ENCODE results near the gene MLLT10. TPM values are rescaled to one million over a fixed set of nuclear protein-coding genes. Genes with fewer than 3 reads are reported as not detected.

MLLT10 gene
- total and polyA plus RNA-seq, 4 experiments from 2014 or later, result 5.2 to 73.4 (median 36.5) TPM

DNA sequence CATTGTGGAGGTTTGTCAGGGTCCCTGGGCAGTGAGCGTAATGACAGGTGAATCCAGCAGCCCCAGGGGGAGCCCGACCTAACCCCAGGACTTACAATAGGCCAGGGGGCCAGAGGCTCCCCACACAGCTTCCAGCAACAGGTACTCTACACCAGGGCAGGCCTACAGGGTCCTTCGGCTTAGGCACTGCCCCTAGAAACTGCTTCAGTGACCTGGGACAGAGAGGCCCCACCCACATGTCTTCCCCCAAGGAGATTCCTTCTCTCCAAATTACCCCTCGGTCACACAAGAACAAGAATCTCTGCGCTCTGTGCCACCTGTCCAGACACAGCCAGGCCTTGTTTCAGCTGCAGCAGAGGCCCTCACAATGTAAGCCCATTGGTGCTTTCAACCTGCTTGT lies 32.9 kb upstream of the MLLT10 start:
- no peak overlapping the region for H3K4me3 ChIP-seq (ENCODE audit: low read length in 2 of 2)
- Mint-ChIP-seq H3K36me3 (no peaks in the 10 kb centered on the region), H3K9me3 (peaks cover 0 to 3% (median 0%) of the 10 kb centered on the region in 8 donors), H3K27me3 (peaks cover 27 to 31% of the 10 kb centered on the region in 2 donors), H3K27ac (no peak overlapping the region), H3K4me1 (peaks cover 4 to 22% (median 6%) of the 10 kb centered on the region in 4 donors), H3K4me3 (no peak overlapping the region)
- DNase-seq, result no peak
- H3K36me3 ChIP-seq (ENCODE audit: insufficient read depth, low read length), result no peaks in the 10 kb centered on the region
- no peaks in the 10 kb centered on the region for H3K9me3 ChIP-seq (ENCODE audit: control insufficient read depth in 1 of 2, low read length in 2 of 2)
- intact Hi-C loops (cut with micrococcal nuclease), result no loop called here
- ChIA-PET POLR2A (ENCODE audit: partially characterized antibody) (interaction anchor here (1.1 to 1.2 kb wide), 2 partner anchors 17 to 25 kb away, joined by 3 to 4 read pairs; no protein-coding TSS in a partner anchor), CTCF (ENCODE audit: partially characterized antibody) (no interaction called here)
- H3K27me3 ChIP-seq (ENCODE audit: insufficient read depth, low read length), result peaks cover 35% of the 10 kb centered on the region
- no peak overlapping the region for H3K27ac ChIP-seq (ENCODE audit: low read depth, low read length)
- peaks cover 18% of the 10 kb centered on the region for H3K4me1 ChIP-seq (ENCODE audit: insufficient read depth, low read length)

DNA sequence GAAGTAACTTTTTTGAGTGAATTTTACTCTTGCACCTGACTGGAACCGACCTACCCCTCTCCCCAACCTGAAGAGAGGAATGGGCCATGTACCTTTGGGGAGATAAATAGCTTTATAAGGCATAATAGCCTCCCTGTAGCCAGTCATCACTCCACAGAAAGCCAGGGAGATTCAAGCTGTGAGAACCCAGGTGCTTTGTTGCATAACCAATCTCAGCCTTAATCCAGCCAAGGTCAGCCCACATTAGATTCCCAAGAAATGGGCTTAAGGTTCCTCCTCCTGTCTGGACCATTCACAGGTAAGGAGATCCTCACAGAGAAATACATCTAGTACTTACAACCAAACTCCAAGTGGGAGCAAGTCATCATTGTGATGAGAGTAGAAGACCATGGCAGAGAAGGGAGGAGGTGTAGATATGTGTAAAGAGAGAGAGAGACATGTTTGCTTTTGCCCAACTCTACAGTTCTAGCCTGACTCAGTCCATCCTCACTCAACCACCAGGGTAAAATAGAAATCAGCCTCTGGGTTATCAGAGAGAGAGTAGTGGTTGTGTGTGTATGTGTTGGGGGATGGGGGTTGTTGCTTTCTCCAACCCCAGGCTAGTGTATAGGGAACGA lies 32.2 kb upstream of the MLLT10 start:
- Mint-ChIP-seq H3K27ac (no peak overlapping the region), H3K4me1 (peaks cover 2 to 18% (median 5%) of the 10 kb centered on the region in 4 donors), H3K36me3 (no peaks in the 10 kb centered on the region), H3K4me3 (no peak overlapping the region), H3K27me3 (peaks cover 26 to 32% of the 10 kb centered on the region in 2 donors), H3K9me3 (peaks cover 0 to 3% (median 0%) of the 10 kb centered on the region in 8 donors)
- intact Hi-C loops (cut with micrococcal nuclease), result no loop called here
- DNase-seq, result no peak
- H3K4me3 ChIP-seq (ENCODE audit: low read length in 2 of 2), result no peak overlapping the region
- POLR2A ChIA-PET (ENCODE audit: partially characterized antibody), result no interaction called here
- H3K9me3 ChIP-seq (ENCODE audit: control insufficient read depth in 1 of 2, low read length in 2 of 2), result no peaks in the 10 kb centered on the region
- H3K27me3 ChIP-seq (ENCODE audit: insufficient read depth, low read length), result peaks cover 33% of the 10 kb centered on the region
- H3K36me3 ChIP-seq (ENCODE audit: insufficient read depth, low read length), result no peaks in the 10 kb centered on the region
- CTCF ChIA-PET (ENCODE audit: partially characterized antibody), result no interaction called here
- H3K27ac ChIP-seq (ENCODE audit: low read depth, low read length), result no peak overlapping the region
- H3K4me1 ChIP-seq (ENCODE audit: insufficient read depth, low read length), result peaks cover 16% of the 10 kb centered on the region

DNA sequence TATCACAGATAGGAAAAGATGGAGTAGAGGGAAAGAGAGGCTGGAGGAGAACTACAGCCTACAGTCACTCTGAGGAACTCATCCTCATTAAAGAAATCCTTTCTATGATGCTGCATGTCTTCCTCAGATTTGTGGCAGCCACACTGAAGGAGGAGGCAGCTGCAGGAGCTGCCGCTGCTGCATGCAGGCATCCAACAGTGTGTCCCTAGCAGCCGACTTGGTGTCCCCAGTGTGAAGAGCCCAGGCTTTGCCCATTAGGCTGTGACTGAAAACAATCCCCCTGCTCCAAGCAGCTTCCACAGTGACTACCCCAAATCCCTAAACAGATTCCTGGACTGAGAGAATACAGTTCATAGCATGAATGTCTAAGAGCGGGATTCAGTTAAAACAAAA lies 31.7 kb upstream of the MLLT10 start:
- peaks cover 2 to 16% (median 4%) of the 10 kb centered on the region in 4 donors for H3K4me1 Mint-ChIP-seq
- H3K27me3 ChIP-seq (ENCODE audit: insufficient read depth, low read length), result peaks cover 28% of the 10 kb centered on the region
- DNase-seq, result no peak
- no peaks in the 10 kb centered on the region for H3K36me3 Mint-ChIP-seq
- no peak overlapping the region for H3K27ac ChIP-seq (ENCODE audit: low read depth, low read length)
- H3K9me3 ChIP-seq (ENCODE audit: control insufficient read depth in 1 of 2, low read length in 2 of 2), result no peaks in the 10 kb centered on the region
- H3K4me3 ChIP-seq (ENCODE audit: low read length in 2 of 2), result no peak overlapping the region
- intact Hi-C loops (cut with micrococcal nuclease), result no loop called here
- CTCF ChIA-PET (ENCODE audit: partially characterized antibody), result no interaction called here
- POLR2A ChIA-PET (ENCODE audit: partially characterized antibody), result no interaction called here
- peaks cover 11% of the 10 kb centered on the region for H3K4me1 ChIP-seq (ENCODE audit: insufficient read depth, low read length)
- peaks cover 28 to 33% of the 10 kb centered on the region in 2 donors for H3K27me3 Mint-ChIP-seq
- H3K36me3 ChIP-seq (ENCODE audit: insufficient read depth, low read length), result no peaks in the 10 kb centered on the region
- no peak overlapping the region for H3K4me3 Mint-ChIP-seq
- peaks cover 0 to 3% (median 0%) of the 10 kb centered on the region in 8 donors for H3K9me3 Mint-ChIP-seq
- no peak overlapping the region for H3K27ac Mint-ChIP-seq

DNA sequence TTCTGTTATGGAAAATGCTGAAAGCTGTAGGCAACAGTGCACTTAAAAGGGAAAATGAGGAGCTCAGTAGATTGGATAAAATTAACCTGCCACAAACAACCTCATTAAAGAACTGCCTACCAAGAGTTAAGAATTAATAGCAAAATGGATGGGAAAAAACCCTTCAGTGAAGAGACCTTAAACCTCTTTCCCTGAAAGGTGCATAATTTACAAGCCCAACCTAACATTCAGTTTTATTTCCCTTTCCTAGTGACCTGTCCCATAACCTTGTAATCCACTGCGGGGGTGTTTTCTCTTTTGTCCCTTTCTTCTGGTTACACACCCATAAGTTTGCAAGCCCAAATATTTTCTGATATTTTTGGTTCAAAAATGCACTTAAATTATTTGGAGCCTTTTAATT lies 30.5 kb upstream of the MLLT10 start:
- Mint-ChIP-seq H3K36me3 (no peaks in the 10 kb centered on the region), H3K27me3 (peaks cover 18 to 27% of the 10 kb centered on the region in 2 donors), H3K4me3 (no peak overlapping the region), H3K27ac (no peak overlapping the region), H3K4me1 (peaks cover 0 to 8% (median 0%) of the 10 kb centered on the region in 4 donors), H3K9me3 (peaks cover 0 to 3% (median 0%) of the 10 kb centered on the region in 8 donors)
- H3K36me3 ChIP-seq (ENCODE audit: insufficient read depth, low read length), result no peaks in the 10 kb centered on the region
- intact Hi-C loops (cut with micrococcal nuclease), result no loop called here
- peaks cover 7% of the 10 kb centered on the region for H3K4me1 ChIP-seq (ENCODE audit: insufficient read depth, low read length)
- H3K27ac ChIP-seq (ENCODE audit: low read depth, low read length), result no peak overlapping the region
- H3K4me3 ChIP-seq (ENCODE audit: low read length in 2 of 2), result no peak overlapping the region
- ChIA-PET POLR2A (ENCODE audit: partially characterized antibody) (no interaction called here), CTCF (ENCODE audit: partially characterized antibody) (no interaction called here)
- H3K27me3 ChIP-seq (ENCODE audit: insufficient read depth, low read length), result peaks cover 16% of the 10 kb centered on the region
- no peaks in the 10 kb centered on the region for H3K9me3 ChIP-seq (ENCODE audit: control insufficient read depth in 1 of 2, low read length in 2 of 2)
- no peak for DNase-seq

DNA sequence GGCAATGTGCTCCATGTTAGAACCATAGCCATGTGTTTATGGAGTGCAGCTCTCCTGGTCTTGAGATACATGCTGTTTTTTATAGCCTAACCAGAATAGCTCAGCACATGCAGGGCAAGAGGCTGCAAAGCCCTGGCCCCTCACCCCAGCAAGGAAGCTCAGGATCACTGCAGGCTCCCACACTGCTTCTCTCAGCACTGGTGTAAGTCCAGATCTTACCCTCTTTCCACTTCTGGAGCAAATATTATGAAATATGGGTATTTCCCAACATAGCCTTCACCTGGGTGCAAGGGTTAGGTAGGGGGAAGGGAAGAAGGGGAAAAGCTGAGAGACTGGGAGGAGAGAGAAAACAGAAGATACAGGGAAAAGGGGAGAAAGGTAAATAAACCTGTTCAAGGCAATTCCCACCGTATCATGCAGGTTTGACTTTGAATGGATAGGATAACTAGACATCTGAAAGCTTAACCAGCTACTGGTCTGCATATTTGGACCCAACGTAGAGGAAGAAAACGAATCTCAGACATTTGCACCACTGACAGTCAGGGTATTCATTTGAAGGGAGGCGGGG lies 28.2 kb upstream of the MLLT10 start:
- Mint-ChIP-seq H3K4me1 (no peaks in the 10 kb centered on the region), H3K36me3 (no peaks in the 10 kb centered on the region), H3K27ac (no peak overlapping the region), H3K27me3 (peaks cover 9 to 22% of the 10 kb centered on the region in 2 donors), H3K4me3 (no peak overlapping the region), H3K9me3 (peaks cover 0 to 2% (median 0%) of the 10 kb centered on the region in 8 donors)
- Histone ChIP-seq H3K27me3 (ENCODE audit: insufficient read depth, low read length) (no peaks in the 10 kb centered on the region), H3K36me3 (ENCODE audit: insufficient read depth, low read length) (no peaks in the 10 kb centered on the region), H3K4me1 (ENCODE audit: insufficient read depth, low read length) (no peaks in the 10 kb centered on the region), H3K4me3 (ENCODE audit: low read length in 2 of 2) (no peak overlapping the region), H3K9me3 (ENCODE audit: control insufficient read depth in 1 of 2, low read length in 2 of 2) (no peaks in the 10 kb centered on the region), H3K27ac (ENCODE audit: low read depth, low read length) (no peak overlapping the region)
- intact Hi-C loops (cut with micrococcal nuclease), result no loop called here
- DNase-seq, result no peak
- POLR2A ChIA-PET (ENCODE audit: partially characterized antibody), result interaction anchor here (1.2 kb wide), 1 partner anchor 13 kb away, joined by 4 read pairs; no protein-coding TSS in a partner anchor
- CTCF ChIA-PET (ENCODE audit: partially characterized antibody), result interaction anchor here (1.4 kb wide), 1 partner anchor 10 kb away, joined by 5 read pairs; no protein-coding TSS in a partner anchor

DNA sequence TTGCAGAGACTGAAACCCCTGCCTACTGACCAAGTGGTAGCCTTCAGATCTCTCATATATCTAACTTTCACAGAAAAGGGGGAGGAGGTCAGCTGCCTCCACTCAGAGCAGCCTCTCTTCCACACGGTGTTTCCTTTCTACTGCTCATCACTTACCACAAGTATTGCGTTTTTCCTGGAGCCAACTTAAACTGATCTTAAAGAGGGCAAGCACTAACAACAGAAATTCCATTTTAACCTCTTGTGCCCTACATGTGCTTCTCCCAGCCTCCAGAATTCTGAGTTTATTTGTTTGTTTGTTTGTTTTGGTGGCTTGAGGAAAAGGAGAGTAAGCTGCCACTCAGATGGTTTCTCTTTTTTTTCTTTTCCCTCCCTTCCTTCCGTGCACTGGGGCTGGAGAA lies 27.7 kb upstream of the MLLT10 start:
- POLR2A ChIA-PET (ENCODE audit: partially characterized antibody), result interaction anchor here (1.2 kb wide), 1 partner anchor 12 kb away, joined by 4 read pairs; no protein-coding TSS in a partner anchor
- H3K27me3 Mint-ChIP-seq, result peaks cover 12 to 24% of the 10 kb centered on the region in 2 donors

DNA sequence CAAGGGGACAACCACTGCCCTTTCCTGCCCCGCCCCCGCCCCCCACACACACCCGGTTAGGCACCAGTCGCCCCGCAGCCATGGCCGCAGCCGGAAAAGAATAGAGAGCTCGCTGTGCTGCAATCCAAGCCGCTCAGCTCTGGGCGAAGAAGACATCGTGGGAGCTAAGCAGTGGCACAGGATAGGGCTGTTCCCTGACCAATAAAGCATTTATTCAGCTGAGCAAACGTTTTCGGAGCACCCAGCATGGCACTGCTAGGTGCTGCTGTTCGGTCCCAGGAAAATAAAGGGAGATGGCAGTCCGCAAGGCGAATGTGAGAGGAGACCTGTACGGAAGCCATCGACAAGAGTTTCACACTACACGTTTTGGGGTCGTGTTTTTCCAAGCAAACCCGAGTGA lies 26.9 kb upstream of the MLLT10 start:
- no peaks in the 10 kb centered on the region for H3K9me3 ChIP-seq (ENCODE audit: control insufficient read depth in 1 of 2, low read length in 2 of 2)
- H3K27ac ChIP-seq (ENCODE audit: low read depth, low read length), result no peak overlapping the region
- CTCF ChIA-PET (ENCODE audit: partially characterized antibody), result interaction anchor here (0.6 to 1.4 kb wide), 3 partner anchors 11 to 510 kb away, joined by 3 to 4 read pairs (median 3); no protein-coding TSS in a partner anchor
- POLR2A ChIA-PET (ENCODE audit: partially characterized antibody), result interaction anchor here (0.7 kb wide), 1 partner anchor 11 kb away, joined by 3 read pairs; no protein-coding TSS in a partner anchor
- H3K27ac Mint-ChIP-seq, result no peak overlapping the region
- H3K27me3 ChIP-seq (ENCODE audit: insufficient read depth, low read length), result peaks cover 9% of the 10 kb centered on the region
- H3K4me1 ChIP-seq (ENCODE audit: insufficient read depth, low read length), result no peaks in the 10 kb centered on the region
- peaks cover 0 to 2% (median 0%) of the 10 kb centered on the region in 8 donors for H3K9me3 Mint-ChIP-seq
- no peaks in the 10 kb centered on the region for H3K36me3 ChIP-seq (ENCODE audit: insufficient read depth, low read length)
- H3K4me3 ChIP-seq (ENCODE audit: low read length in 2 of 2), result no peak overlapping the region
- no peak overlapping the region for H3K4me3 Mint-ChIP-seq
- no peaks in the 10 kb centered on the region for H3K4me1 Mint-ChIP-seq
- H3K27me3 Mint-ChIP-seq, result peaks cover 17 to 29% of the 10 kb centered on the region in 2 donors
- intact Hi-C loops (cut with micrococcal nuclease), result no loop called here
- H3K36me3 Mint-ChIP-seq, result no peaks in the 10 kb centered on the region
- no peak for DNase-seq

More for the DNA sequence above, 27.7 kb upstream of the MLLT10 start:
- no peaks in the 10 kb centered on the region for H3K9me3 ChIP-seq (ENCODE audit: control insufficient read depth in 1 of 2, low read length in 2 of 2)
- intact Hi-C loops (cut with micrococcal nuclease), result no loop called here
- Mint-ChIP-seq H3K4me1 (no peaks in the 10 kb centered on the region), H3K9me3 (peaks cover 0 to 2% (median 0%) of the 10 kb centered on the region in 8 donors), H3K27ac (no peak overlapping the region), H3K36me3 (no peaks in the 10 kb centered on the region), H3K4me3 (no peak overlapping the region)
- DNase-seq, result no peak
- CTCF ChIA-PET (ENCODE audit: partially characterized antibody), result interaction anchor here (1.4 kb wide), 2 partner anchors 11 kb away, joined by 3 to 5 read pairs; no protein-coding TSS in a partner anchor
- no peak overlapping the region for H3K4me3 ChIP-seq (ENCODE audit: low read length in 2 of 2)
- peaks cover 1% of the 10 kb centered on the region for H3K27me3 ChIP-seq (ENCODE audit: insufficient read depth, low read length)
- no peak overlapping the region for H3K27ac ChIP-seq (ENCODE audit: low read depth, low read length)
- H3K4me1 ChIP-seq (ENCODE audit: insufficient read depth, low read length), result no peaks in the 10 kb centered on the region
- H3K36me3 ChIP-seq (ENCODE audit: insufficient read depth, low read length), result no peaks in the 10 kb centered on the region
